NCI-H2081 treated with DMSO at 0.1 percent for 48 hours (cell line): ENCODE measurements around the gene ADAMTS8.

Source experiments
- DNase-seq: peaks from one replicate; lab custom pipeline; 2025; lab: John Stamatoyannopoulos, UW

Gene ADAMTS8

DNA sequence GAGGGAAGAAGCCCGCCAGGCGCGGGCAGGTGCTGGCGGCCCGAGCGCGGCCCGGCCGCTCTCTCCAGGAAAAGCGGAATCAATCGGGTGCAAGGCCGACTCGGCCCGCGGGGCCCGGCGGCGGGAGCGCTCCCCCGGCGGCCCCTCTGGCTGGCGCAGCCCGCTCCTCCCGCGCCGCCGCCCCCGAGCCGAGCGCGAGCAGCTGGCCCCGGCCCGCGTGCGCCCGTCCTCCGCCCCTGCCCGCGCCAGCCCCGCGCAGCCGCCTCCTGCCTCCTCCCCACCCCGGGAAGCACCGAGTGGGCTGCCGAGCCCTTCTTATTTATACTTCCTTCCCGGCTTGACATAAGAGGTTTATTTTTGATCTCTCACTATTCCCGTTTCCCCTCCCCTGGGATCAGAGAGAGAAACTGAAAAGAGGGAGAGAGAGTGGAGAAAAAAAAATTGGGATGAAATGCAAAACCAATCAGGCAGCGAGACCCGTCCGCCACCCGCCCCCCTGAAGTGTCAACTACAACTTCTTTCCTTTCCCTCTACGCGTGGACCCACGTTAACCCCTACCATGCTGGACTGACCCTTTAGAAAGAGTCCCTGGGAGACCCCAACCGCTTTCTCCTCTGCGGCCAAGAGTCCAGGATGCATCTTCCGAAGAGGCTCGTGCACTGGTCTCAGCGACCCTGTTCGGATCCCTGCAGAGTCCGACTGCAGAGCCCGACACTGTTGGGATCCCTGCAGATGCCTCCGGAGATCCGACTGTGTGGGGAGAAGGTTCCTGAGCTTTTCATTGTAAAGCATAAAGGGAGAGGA lies at the start of gene ADAMTS8:
Gene ADAMTS8 (minus strand): TSS at position 294 of the 804 bp plus-strand sequence. CDS start 323 bp downstream, outside the sequence.
- DNase-seq = no peak

DNA sequence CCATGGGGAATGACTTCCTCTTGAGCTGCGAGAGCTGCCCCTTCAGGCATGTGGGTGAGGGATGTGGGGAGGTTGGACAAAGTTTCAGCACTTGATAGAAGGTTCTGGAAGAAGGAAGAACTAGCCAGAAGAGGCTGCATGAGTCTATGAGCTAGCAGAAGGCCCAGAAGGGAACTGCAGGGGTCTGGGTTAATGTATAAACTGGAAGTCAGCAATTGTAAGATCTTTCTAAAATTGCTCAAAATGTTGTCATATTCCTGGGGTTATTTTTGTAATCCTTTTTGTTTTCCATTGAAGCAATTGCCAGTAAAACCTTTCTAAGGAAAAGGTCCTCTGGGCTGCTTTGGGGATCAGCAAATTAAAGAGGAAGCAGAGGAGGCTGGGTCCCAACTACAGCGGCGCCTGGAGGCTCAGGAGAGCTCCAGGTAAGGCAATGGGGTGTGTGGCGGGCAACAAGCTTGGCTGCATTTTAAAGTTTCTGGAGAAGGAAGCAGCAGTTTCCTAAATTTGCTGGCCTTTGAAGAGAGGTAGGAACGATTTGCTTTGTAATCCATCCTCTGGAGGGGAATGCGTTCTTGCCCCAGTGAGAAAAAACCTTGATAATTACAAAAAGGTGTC lies 49.3 kb upstream of the ADAMTS8 start:
- no peak for DNase-seq

GRCh38 chr11:130476922-130477491 lies 48.6 kb upstream of the ADAMTS8 start:
- DNase-seq = no peak

DNA sequence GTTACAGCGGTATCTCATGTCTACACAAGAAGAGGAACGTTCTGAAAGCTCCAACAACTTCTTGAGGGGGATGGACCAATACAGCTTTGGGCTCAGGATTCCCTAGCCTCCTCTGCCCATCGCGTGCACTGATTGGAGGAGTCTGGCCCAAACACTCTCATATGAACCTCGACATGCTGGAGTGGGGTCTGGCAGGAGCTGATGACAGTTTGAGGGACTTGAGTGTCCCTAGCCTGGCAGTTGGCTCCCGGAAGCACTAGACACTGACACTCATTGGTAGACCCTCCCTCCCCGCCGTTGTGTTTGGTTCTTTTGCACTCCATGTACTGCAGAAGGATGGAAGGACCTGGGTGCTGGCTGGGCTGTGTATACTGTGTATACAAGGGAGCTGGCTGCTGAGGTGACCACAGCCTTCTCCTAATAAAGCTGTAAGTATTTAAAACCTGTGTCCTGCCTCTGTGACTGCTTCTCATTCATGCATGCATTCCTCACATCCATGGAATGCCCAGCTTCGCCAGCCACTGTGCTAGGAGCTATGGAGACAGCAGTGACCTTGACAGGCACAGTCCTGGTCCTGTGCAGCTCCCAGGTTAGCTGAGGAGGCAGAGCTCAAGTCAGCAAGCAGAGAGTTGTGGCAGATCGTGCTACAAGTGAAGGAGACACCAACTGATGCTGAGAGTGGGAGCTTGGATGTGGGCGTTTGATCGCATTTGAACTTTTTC lies 48.0 kb upstream of the ADAMTS8 start:
- DNase-seq = no peak

- no peak for DNase-seq
Observed at GRCh38 chr11:130475426-130476053, 47.1 kb upstream of the ADAMTS8 start.

GRCh38 chr11:130474637-130475400 lies 46.4 kb upstream of the ADAMTS8 start:
- DNase-seq = no peak

DNA sequence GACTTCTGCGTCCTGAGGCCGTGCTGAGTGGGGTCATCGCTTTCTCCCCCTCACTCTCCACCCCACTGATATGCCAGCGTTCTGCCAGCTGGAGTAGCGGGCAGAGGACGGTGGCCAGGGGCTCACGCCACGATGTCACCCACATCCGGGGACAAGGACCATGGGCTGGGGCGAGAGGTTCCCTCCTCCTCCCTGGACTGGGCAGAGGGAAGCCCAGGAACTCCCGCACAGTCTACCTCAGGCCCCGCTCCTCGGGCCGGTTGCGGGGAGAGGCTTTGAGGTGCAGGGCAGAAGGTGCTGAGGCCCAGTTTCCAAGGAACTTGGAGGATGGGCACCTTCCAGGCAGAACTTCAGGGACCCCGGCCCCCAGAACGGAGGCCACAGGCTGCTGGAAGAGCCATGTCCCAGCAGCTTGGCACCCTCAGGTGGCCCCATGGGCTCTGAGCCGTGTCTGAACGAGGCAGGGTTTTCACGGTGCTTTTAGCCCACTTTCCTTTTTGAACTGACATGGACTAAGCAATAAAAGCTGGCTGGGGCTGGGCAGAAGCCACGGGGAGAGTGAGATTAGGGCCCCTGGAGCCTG lies 45.5 kb upstream of the ADAMTS8 start:
- no peak for DNase-seq

DNA sequence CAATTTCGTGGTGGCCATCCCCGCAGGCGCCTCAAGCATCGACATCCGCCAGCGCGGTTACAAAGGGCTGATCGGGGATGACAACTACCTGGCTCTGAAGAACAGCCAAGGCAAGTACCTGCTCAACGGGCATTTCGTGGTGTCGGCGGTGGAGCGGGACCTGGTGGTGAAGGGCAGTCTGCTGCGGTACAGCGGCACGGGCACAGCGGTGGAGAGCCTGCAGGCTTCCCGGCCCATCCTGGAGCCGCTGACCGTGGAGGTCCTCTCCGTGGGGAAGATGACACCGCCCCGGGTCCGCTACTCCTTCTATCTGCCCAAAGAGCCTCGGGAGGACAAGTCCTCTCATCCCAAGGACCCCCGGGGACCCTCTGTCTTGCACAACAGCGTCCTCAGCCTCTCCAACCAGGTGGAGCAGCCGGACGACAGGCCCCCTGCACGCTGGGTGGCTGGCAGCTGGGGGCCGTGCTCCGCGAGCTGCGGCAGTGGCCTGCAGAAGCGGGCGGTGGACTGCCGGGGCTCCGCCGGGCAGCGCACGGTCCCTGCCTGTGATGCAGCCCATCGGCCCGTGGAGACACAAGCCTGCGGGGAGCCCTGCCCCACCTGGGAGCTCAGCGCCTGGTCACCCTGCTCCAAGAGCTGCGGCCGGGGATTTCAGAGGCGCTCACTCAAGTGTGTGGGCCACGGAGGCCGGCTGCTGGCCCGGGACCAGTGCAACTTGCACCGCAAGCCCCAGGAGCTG lies 44.8 kb upstream of the ADAMTS8 start:
- no peak for DNase-seq

DNA sequence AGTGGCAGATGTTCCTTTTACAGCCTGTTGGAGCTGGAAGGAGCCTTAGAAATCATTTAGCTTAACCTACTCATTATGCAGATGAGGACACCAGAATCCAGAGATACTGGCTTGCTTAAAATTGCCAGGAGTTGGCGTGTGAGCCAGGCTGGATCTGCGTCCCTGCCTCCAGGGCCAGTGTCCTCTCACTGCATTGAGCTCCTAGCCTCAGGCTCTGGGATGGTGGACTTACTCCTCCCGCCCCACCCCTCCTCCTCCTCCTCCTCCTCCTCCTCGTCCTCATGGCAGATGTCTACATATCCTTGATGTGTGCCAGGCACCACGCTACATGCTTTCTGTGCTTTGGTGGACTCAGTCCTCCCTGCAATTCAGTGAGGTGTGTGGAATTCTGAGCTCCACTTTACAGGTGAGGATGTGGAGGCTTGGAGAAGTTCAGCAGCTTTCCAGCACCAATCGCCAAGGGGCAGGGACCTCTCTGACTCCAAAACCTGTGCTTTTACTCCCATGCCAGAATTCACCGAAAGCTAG lies 44.1 kb upstream of the ADAMTS8 start:
- no peak for DNase-seq

GRCh38 chr11:130471731-130472433 lies 43.5 kb upstream of the ADAMTS8 start:
- no peak for DNase-seq

DNA sequence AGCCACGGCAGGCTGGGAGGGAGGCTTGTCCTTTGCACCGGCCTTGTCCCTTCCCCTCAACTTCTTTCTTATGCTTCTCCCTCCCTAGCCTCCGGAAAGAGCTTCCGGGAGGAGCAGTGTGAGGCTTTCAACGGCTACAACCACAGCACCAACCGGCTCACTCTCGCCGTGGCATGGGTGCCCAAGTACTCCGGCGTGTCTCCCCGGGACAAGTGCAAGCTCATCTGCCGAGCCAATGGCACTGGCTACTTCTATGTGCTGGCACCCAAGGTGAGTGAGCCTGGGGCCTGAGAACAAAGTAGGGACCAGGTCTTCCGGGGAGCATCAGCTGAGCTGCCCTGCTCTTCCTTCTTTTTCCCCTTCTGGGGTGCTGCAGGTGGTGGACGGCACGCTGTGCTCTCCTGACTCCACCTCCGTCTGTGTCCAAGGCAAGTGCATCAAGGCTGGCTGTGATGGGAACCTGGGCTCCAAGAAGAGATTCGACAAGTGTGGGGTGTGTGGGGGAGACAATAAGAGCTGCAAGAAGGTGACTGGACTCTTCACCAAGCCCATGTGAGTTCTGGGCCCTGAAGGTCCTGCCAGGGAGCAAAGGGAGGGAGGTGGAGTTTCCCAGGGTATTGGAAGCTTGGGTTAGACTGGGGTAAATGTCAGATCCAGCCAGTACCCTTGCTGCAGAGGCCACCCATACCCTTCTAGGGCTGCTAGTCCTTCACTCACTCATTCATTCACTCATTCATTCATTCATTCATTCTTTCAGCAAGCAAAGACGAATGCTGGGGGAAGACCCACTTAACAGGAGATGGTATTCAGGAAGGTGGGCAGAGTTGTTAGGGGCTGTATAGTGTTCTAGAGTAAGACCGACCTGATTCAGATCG lies 42.7 kb upstream of the ADAMTS8 start:
- DNase-seq = no peak

GRCh38 chr11:130469181-130469580 lies 40.8 kb upstream of the ADAMTS8 start:
- DNase-seq = no peak

- no peak for DNase-seq
Observed at GRCh38 chr11:130467116-130467900, 38.9 kb upstream of the ADAMTS8 start.

- no peak for DNase-seq
Observed at GRCh38 chr11:130465263-130465662, 36.9 kb upstream of the ADAMTS8 start.

DNA sequence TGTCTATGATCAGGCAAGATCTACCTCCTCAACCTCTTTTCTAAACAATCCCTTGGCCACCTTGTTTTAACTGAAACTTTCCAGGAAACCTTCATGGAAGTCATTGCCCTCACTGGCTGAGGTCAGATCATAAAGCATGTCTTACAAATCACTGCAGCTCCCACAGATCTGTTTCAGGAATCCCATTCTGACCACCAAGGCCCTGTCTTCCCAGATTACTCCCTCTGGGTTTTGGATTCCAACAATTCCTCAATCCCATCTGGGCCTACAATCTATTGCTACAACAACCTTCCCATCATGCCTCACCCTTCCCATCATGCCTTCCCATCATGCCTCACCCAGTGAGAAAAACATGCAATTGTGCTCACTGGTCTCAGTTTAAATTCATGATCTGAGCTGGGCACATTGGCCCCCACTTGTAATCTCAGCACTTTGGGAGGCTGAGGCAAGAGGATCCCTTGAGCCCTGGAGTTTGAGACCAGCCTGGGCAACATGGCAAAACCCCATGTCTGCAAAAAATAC lies 35.9 kb upstream of the ADAMTS8 start:
- no peak for DNase-seq

DNA sequence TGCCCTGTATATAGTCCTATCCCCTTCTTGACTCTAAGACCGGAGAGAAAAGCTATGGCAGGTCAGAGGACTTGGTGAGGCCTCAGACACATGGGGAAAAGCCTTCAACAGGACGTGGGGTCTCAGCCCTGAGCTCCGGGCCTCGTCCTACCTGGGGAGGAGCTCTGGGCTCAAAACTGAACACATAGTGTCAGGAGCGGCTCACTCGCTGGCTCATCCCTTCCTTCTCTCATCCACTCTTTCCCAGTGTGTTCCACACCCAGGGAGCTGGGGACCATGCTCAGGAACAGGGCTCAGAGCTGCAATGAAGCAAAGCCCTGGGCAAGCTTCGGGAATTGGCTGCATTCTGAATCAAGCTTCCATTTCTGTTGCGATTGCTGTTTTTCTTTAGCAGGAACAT lies 34.5 kb upstream of the ADAMTS8 start:
- no peak for DNase-seq
